Smooth muscle cell (in vitro differentiated cells): ENCODE measurements around the gene FOXF1. TPM values are rescaled to one million over a fixed set of nuclear protein-coding genes. Genes with fewer than 3 reads are reported as not detected.

ENCODE experiments used
- DNase-seq: peaks from one replicate; lab custom pipeline; 2025; ENCODE audit not compliant: unreplicated experiment; lab: John Stamatoyannopoulos, UW
- H2AFZ ChIP-seq: fragments of 200-600 bp; sonication (generic); 2 replicates; pipeline ENCODE4 v1.6.0; 2016; ENCODE audit warnings: antibody characterized with exemption, low read depth, mild to moderate bottlenecking
- H3F3A ChIP-seq: fragments of 200-600 bp; sonication (generic); 2 replicates; pipeline ENCODE4 v1.6.0; 2017; ENCODE audit warnings: antibody characterized with exemption, low read depth
- H3K27ac ChIP-seq: fragments of 200-600 bp; sonication (generic); 2 replicates; pipeline ENCODE4 v1.5.1; 2016; ENCODE audit warnings: low read depth, mild to moderate bottlenecking
- H3K27me3 ChIP-seq: fragments of 200-600 bp; sonication (generic); 2 replicates; pipeline ENCODE4 v1.6.1; 2016; ENCODE audit warnings: low read depth, mild to moderate bottlenecking
- H3K36me3 ChIP-seq: fragments of 200-600 bp; sonication (generic); 2 replicates; pipeline ENCODE4 v1.5.1; 2016; ENCODE audit warnings: low read depth
- H3K4me1 ChIP-seq: fragments of 200-600 bp; sonication (generic); 2 replicates; pipeline ENCODE4 v1.5.1; 2016; ENCODE audit warnings: low read depth
- H3K4me2 ChIP-seq: fragments of 200-600 bp; sonication (generic); 2 replicates; pipeline ENCODE4 v1.6.0; 2016; ENCODE audit warnings: mild to moderate bottlenecking
- H3K4me3 ChIP-seq: fragments of 200-600 bp; sonication (generic); 2 replicates; pipeline ENCODE4 v1.5.1; 2016; ENCODE audit warnings: mild to moderate bottlenecking
- H3K79me2 ChIP-seq: fragments of 200-600 bp; sonication (generic); 2 replicates; pipeline ENCODE4 v1.6.0; 2016; ENCODE audit warnings: low read depth, mild to moderate bottlenecking
- H3K9ac ChIP-seq: fragments of 200-600 bp; sonication (generic); 2 replicates; pipeline ENCODE4 v1.6.0; 2016; ENCODE audit warnings: low read depth
- H3K9me3 ChIP-seq: fragments of 200-600 bp; sonication (generic); replicated peaks from 2 replicates; pipeline ENCODE4 v1.5.1; 2016; ENCODE audit warnings: low read depth
- H4K20me1 ChIP-seq: fragments of 200-600 bp; sonication (generic); 2 replicates; pipeline ENCODE4 v1.6.0; 2016; ENCODE audit warnings: low read depth
- CTCF ChIP-seq: fragments of 200-600 bp; sonication (generic); IDR thresholded peaks from 2 replicates; pipeline ENCODE4 v1.5.1; 2017; ENCODE audit warnings: borderline replicate concordance, mild to moderate bottlenecking, antibody characterized with exemption; ENCODE audit not compliant: insufficient read depth, poor library complexity, severe bottlenecking
- WGBS: methylation state at CpG from one replicate; pipeline ENCODE4 v1.1.7; 2016; ENCODE audit warnings: low lambda C conversion rate; 5-methylcytosine and 5-hydroxymethylcytosine counted together
- polyA plus RNA-seq: library from polyadenylated mRNA; unstranded; fragments of >200 nt; fragmentation: Nextera tagmentation; extraction: Ambion mirVana; gene quantifications from 2 replicates; pipeline ENCODE4 v1.2.1, GENCODE V29; 2016
- total RNA-seq: library from RNA; depleted of rRNA; stranded (reverse); fragments of >200 nt; gene quantifications from 2 replicates; pipeline ENCODE4 v1.2.3, GENCODE V29; 2014

The FOXF1 gene
- total and polyA plus RNA-seq, 2 experiments from 2014 or later: 24.7 to 31.5 TPM

GRCh38 chr16:86507173-86508027, 2.9 kb upstream of the FOXF1 start:
- no peak for DNase-seq
- Histone ChIP-seq H2AFZ (no peak overlapping the region), H3K9ac (no peak overlapping the region), H3K4me3 (peak overlapping the region; percentile 73), H3K79me2 (peaks cover 19% of the 10 kb centered on the region), H3K27me3 (peaks cover 75% of the 10 kb centered on the region), H3K4me1 (peaks cover 7% of the 10 kb centered on the region), H3K9me3 (no peaks in the 10 kb centered on the region), H3K4me2 (peak overlapping the region; percentile 89), H4K20me1 (peaks cover 19% of the 10 kb centered on the region), H3K36me3 (no peaks in the 10 kb centered on the region), H3K27ac (no peak overlapping the region), H3F3A (peaks cover 11% of the 10 kb centered on the region)
- 13% methylated on average over 35 of the region's 37 CpGs for WGBS
- no peak for TF ChIP-seq CTCF

- TF ChIP-seq CTCF: no peak
- peak overlapping the region; percentile 85 for H3K9ac ChIP-seq
- WGBS: 2% methylated on average over 97 of the region's 99 CpGs
- peak; percentile 32 for DNase-seq
- peaks cover 72% of the 10 kb centered on the region for H3K27me3 ChIP-seq
- peaks cover 11% of the 10 kb centered on the region for H3F3A ChIP-seq
- H3K4me1 ChIP-seq: peaks cover 7% of the 10 kb centered on the region
- peak overlapping the region; percentile 89 for H3K4me2 ChIP-seq
- no peaks in the 10 kb centered on the region for H3K36me3 ChIP-seq
- peak overlapping the region; percentile 83 for H3K27ac ChIP-seq
- peak overlapping the region; percentile 73 for H3K4me3 ChIP-seq
- H2AFZ ChIP-seq: peak overlapping the region; percentile 41
- H3K9me3 ChIP-seq: no peaks in the 10 kb centered on the region
- peaks cover 28% of the 10 kb centered on the region for H4K20me1 ChIP-seq
- peaks cover 28% of the 10 kb centered on the region for H3K79me2 ChIP-seq
Observed at GRCh38 chr16:86508028-86508946, 2.0 kb upstream of the FOXF1 start.

DNA sequence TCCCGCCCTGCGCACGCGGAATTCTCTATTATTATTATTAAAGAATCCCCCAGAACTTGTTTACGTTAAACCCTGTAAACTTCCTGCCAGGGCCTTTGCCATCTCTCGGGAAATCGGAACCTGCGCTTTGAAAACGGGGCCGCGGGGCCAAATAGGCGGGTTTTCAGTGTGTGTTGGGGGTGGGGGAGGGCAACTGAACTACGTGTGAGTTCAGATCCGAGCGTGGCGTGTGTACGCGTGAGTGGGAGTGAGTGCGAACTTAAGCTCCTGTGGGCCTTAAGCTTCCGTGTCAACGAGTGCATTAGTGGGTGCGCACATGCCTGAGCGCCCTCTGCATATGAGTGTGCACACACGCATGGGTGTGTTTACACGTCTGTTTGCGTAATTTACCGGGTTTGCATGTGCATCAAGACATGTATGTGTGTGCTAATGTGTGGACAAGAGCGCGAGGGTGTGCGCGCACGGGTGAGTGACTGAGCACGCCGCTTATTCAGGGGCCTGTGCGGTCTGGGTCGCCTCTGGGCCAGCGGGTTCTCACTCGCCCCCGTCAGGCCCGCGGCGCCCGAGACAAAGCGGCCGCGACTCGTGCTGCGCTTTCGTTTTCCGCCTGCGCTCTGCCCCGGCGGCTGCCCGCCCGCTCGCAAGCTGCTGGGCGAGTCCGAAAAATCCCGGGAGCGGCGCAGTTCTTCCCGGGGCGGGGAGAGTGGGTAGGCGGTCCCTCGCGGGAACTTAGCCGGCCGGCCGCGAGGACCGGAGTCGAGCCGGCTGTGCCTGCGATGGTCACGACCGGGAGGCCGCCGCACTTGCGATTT, 1.2 kb upstream of the FOXF1 start:
- H3K4me1 ChIP-seq: peaks cover 7% of the 10 kb centered on the region
- H3K9me3 ChIP-seq: no peaks in the 10 kb centered on the region
- H3K36me3 ChIP-seq: no peaks in the 10 kb centered on the region
- peak; percentile 70 for DNase-seq
- peaks cover 11% of the 10 kb centered on the region for H3F3A ChIP-seq
- H4K20me1 ChIP-seq: peaks cover 37% of the 10 kb centered on the region
- no peak for TF ChIP-seq CTCF
- H3K9ac ChIP-seq: peak overlapping the region; percentile 85
- H3K79me2 ChIP-seq: peaks cover 36% of the 10 kb centered on the region
- peak overlapping the region; percentile 73 for H3K4me3 ChIP-seq
- H2AFZ ChIP-seq: peak overlapping the region; percentile 41
- peak overlapping the region; percentile 83 for H3K27ac ChIP-seq
- peak overlapping the region; percentile 89 for H3K4me2 ChIP-seq
- peaks cover 72% of the 10 kb centered on the region for H3K27me3 ChIP-seq
- WGBS: 2% methylated on average over 78 of the region's 79 CpGs
